ENCODE data around the gene C17orf50. TPM values are rescaled to one million over a fixed set of nuclear protein-coding genes. Genes with fewer than 3 reads are reported as not detected.

The C17orf50 gene
- total RNA-seq, 2 experiments from 2014 or later: not detected

DNA sequence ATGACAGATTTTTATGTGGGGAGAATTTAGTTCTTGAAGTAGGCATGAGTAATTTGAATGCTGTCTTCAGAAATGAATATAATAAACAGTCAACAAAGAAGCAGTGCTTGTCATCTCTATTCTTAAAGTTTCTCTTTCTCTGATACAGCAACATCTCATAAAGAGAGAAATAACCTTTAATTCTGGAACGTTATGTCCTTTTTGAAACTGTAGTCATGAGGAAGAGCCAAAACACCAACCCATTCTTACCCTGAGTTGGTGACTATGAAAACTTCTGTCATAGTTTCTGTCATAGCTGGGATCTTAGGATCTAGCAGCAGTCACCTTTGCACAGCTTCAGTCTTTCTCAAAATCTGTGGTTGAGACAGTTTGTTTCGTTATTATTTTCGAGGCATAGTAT is 44.5 kb upstream of the C17orf50 start:
- no peaks in the 10 kb centered on the region for H3K9me3 Mint-ChIP-seq
- intact Hi-C loops (cut with micrococcal nuclease): no loop called here
- DNase-seq (no peak), ATAC-seq (no peak)
- ChIA-PET POLR2A (interaction anchor here (1.0 kb wide), 1 partner anchor 11 kb away, joined by 3 read pairs; no protein-coding TSS in a partner anchor), CTCF (interaction anchor here (1.3 to 1.4 kb wide), 2 partner anchors 32 to 42 kb away, joined by 3 read pairs; no protein-coding TSS in a partner anchor)
- TF ChIP-seq CTCF (IDR thresholded peaks at IDR 0.05): no peak
- H3K36me3 Mint-ChIP-seq (ENCODE audit: low read depth): peaks cover 16% of the 10 kb centered on the region
- no peak overlapping the region for H3K27ac Mint-ChIP-seq
- H3K27me3 Mint-ChIP-seq: no peaks in the 10 kb centered on the region
- peaks cover 2% of the 10 kb centered on the region for H3K4me1 Mint-ChIP-seq (ENCODE audit: low read depth)
- no peak overlapping the region for H3K4me3 Mint-ChIP-seq

GRCh38 chr17:35716897-35717465 is 43.7 kb upstream of the C17orf50 start:
- Mint-ChIP-seq H3K9me3 (no peaks in the 10 kb centered on the region), H3K4me1 (ENCODE audit: low read depth) (no peaks in the 10 kb centered on the region), H3K27me3 (no peaks in the 10 kb centered on the region), H3K4me3 (no peak overlapping the region), H3K27ac (no peak overlapping the region), H3K36me3 (ENCODE audit: low read depth) (peaks cover 14% of the 10 kb centered on the region)
- CTCF ChIA-PET: interaction anchor here (1.0 to 1.4 kb wide), 3 partner anchors 29 to 41 kb away, joined by 3 to 4 read pairs (median 3); no protein-coding TSS in a partner anchor
- intact Hi-C loops (cut with micrococcal nuclease): no loop called here
- DNase-seq (no peak), ATAC-seq (no peak)
- TF ChIP-seq CTCF (IDR thresholded peaks at IDR 0.05): no peak
- POLR2A ChIA-PET: no interaction called here

DNA sequence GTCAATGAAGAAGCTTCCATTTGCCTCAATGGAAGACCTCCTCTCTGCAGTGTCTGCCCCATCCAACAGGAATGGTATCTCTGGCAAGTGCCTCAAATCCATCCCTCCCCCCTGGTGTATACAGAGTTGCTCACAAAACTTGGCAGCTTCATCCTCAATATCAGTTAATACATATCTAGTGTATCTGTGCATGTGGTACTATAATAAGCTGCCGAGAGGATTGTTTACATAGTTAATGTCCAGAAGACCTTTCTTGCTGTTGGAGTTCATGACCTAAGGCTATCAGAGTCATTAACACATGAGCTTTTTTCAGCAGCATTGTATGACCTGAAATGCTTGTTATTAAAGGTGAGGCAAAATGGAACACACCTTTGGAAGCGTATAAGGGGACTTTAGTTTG is 43.2 kb upstream of the C17orf50 start:
- TF ChIP-seq CTCF (IDR thresholded peaks at IDR 0.05): no peak
- intact Hi-C loops (cut with micrococcal nuclease): no loop called here
- Mint-ChIP-seq H3K9me3 (no peaks in the 10 kb centered on the region), H3K4me3 (no peak overlapping the region), H3K4me1 (ENCODE audit: low read depth) (no peaks in the 10 kb centered on the region), H3K27me3 (no peaks in the 10 kb centered on the region), H3K36me3 (ENCODE audit: low read depth) (peaks cover 14% of the 10 kb centered on the region), H3K27ac (no peak overlapping the region)
- ChIA-PET POLR2A (interaction anchor here (1.2 kb wide), 1 partner anchor 12 kb away, joined by 3 read pairs; no protein-coding TSS in a partner anchor), CTCF (interaction anchor here (0.7 to 1.0 kb wide), 4 partner anchors 13 to 552 kb away, joined by 4 read pairs; no protein-coding TSS in a partner anchor)
- no peak for ATAC-seq
- no peak for DNase-seq

DNA sequence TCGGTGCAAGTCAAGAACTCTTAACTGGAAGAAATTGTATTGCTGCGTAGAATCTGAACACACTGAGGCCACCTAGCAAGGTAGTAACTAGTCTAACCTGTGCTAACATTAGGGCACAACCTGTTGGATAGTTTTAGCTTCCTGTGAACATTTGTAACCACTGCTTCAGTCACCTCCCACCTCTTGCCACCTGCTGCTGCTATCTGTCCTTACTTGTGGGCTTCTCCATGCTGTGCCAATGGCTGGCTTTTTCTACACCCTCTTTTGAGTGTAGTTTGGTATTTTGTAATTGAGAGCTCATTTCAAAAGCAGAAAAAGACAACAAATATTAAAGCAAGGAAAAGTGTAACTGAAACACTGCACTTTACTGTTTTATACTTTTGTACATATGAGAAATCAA is 37.0 kb upstream of the C17orf50 start:
- ChIA-PET POLR2A (interaction anchor here (0.9 kb wide), 1 partner anchor 9 kb away, joined by 3 read pairs; no protein-coding TSS in a partner anchor), CTCF (interaction anchor here (1.0 to 3.0 kb wide), 5 partner anchors 10 to 85 kb away, joined by 3 to 13 read pairs (median 3); partner anchors contain the start of gene TAF15)
- no peak for ATAC-seq
- DNase-seq: no peak
- Mint-ChIP-seq H3K4me1 (ENCODE audit: low read depth) (no peaks in the 10 kb centered on the region), H3K9me3 (no peaks in the 10 kb centered on the region), H3K27ac (peak overlapping the region; percentile 3), H3K4me3 (no peak overlapping the region), H3K36me3 (ENCODE audit: low read depth) (peaks cover 29% of the 10 kb centered on the region), H3K27me3 (no peaks in the 10 kb centered on the region)
- TF ChIP-seq CTCF (IDR thresholded peaks at IDR 0.05): no peak
- intact Hi-C loops (cut with micrococcal nuclease): no loop called here

DNA sequence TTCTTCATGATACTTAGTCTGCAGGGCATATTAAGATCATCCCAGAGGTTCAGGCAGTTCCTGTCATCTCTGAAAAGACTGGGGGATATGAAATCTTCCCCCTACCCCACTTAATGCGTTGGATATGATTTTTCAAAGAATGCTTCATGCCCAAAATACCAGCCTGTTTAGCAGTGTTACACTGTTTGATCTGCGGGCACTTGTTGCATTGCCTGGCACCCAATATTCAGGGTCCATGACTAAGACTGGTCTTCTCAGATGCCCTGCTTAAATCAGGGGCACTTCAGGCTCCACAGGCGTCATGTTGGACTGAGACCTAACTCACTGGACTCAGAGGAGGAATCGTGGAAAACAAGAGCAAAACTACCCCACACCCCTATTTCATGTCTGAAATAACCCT is 35.6 kb upstream of the C17orf50 start:
- no peak for ATAC-seq
- H3K27me3 Mint-ChIP-seq: no peaks in the 10 kb centered on the region
- CTCF ChIA-PET: interaction anchor here (1.0 to 5.7 kb wide), 2 partner anchors 23 to 40 kb away, joined by 4 to 24 read pairs; no protein-coding TSS in a partner anchor

More for the DNA sequence above, 35.6 kb upstream of the C17orf50 start:
- peaks cover 22% of the 10 kb centered on the region for H3K36me3 Mint-ChIP-seq (ENCODE audit: low read depth)
- POLR2A ChIA-PET: no interaction called here
- no peaks in the 10 kb centered on the region for H3K9me3 Mint-ChIP-seq
- no peak overlapping the region for H3K27ac Mint-ChIP-seq
- no peak for DNase-seq
- no peak for TF ChIP-seq CTCF (IDR thresholded peaks at IDR 0.05)
- intact Hi-C loops (cut with micrococcal nuclease): no loop called here
- H3K4me3 Mint-ChIP-seq: no peak overlapping the region
- peaks cover 2% of the 10 kb centered on the region for H3K4me1 Mint-ChIP-seq (ENCODE audit: low read depth)
